Hepatocyte (in vitro differentiated cells): ENCODE data around the gene LMAN2L.

Experiments
- CTCF ChIP-seq: fragments of 200-600 bp; sonication (generic); IDR thresholded peaks from 2 replicates; pipeline ENCODE4 v1.5.1; 2016; ENCODE audit warnings: antibody characterized with exemption, mild to moderate bottlenecking; ENCODE audit not compliant: poor library complexity
- EZH2 ChIP-seq: fragments of 200-600 bp; sonication (generic); IDR thresholded peaks from 2 replicates; pipeline ENCODE4 v1.6.1; 2016; ENCODE audit warnings: antibody characterized with exemption, mild to moderate bottlenecking, borderline replicate concordance
- EZH2phosphoT487 ChIP-seq: fragments of 200-600 bp; sonication (generic); IDR thresholded peaks from one replicate; pipeline ENCODE4 v1.6.1; 2018; ENCODE audit warnings: antibody characterized with exemption, mild to moderate bottlenecking, low read depth, moderate library complexity; ENCODE audit not compliant: unreplicated experiment, severe bottlenecking

- TF ChIP-seq EZH2phosphoT487 (no peak), CTCF (no peak), EZH2 (no peak)
Measured at GRCh38 chr2:96787411-96787810, 47.5 kb upstream of the LMAN2L start.
